HEK293 (cell line): ENCODE data around the gene SAMD4B.

Experiments used
- GLI2 ChIP-seq: fragments of 450-650 bp; formaldehyde crosslinking; IDR thresholded peaks from 2 replicates; pipeline ENCODE4; 2017; ENCODE audit warnings: missing biosample characterization, missing genetic modification characterization, low read depth, borderline replicate concordance
- KLF8 ChIP-seq: fragments of 450-650 bp; formaldehyde crosslinking; IDR thresholded peaks from 2 replicates; pipeline ENCODE4 v1.5.1; 2016; ENCODE audit warnings: missing biosample characterization, missing genetic modification characterization
- MZF1 ChIP-seq: fragments of 450-650 bp; formaldehyde crosslinking; IDR thresholded peaks from 2 replicates; pipeline ENCODE4 v1.5.1; 2017; ENCODE audit warnings: missing biosample characterization, missing genetic modification characterization, borderline replicate concordance
- PRDM1 ChIP-seq: fragments of 450-650 bp; formaldehyde crosslinking; IDR thresholded peaks from 2 replicates; pipeline ENCODE4; 2016; ENCODE audit warnings: missing biosample characterization, missing genetic modification characterization
- SETDB1 ChIP-seq: IDR thresholded peaks from one replicate; pipeline ENCODE4 v1.6.1; 2017; ENCODE audit warnings: mild to moderate bottlenecking, low read length, moderate library complexity, mixed read lengths; ENCODE audit not compliant: insufficient read length
- ZBTB11 ChIP-seq: fragments of 450-650 bp; formaldehyde crosslinking; conservative IDR thresholded peaks from 2 replicates; pipeline ENCODE4 v1.5.1; 2016; ENCODE audit warnings: low read depth, missing biosample characterization, missing genetic modification characterization
- ZBTB6 ChIP-seq: fragments of 450-650 bp; formaldehyde crosslinking; IDR thresholded peaks from 2 replicates; pipeline ENCODE4 v1.5.1; 2017; ENCODE audit warnings: missing biosample characterization, missing genetic modification characterization
- ZEB2 ChIP-seq: fragments of 450-650 bp; formaldehyde crosslinking; IDR thresholded peaks from 2 replicates; pipeline ENCODE4 v1.5.1; 2016; ENCODE audit warnings: missing biosample characterization, missing genetic modification characterization
- ZNF146 ChIP-seq: fragments of 450-650 bp; formaldehyde crosslinking; IDR thresholded peaks from 2 replicates; pipeline ENCODE4 v1.5.1; 2016; ENCODE audit warnings: missing biosample characterization, missing genetic modification characterization
- ZNF155 ChIP-seq: fragments of 450-650 bp; formaldehyde crosslinking; IDR thresholded peaks from 2 replicates; pipeline ENCODE4 v1.5.1; 2016; ENCODE audit warnings: missing biosample characterization, missing genetic modification characterization
- ZSCAN30 ChIP-seq: fragments of 450-650 bp; IDR thresholded peaks from 2 replicates; pipeline ENCODE4 v1.5.1; 2018; ENCODE audit warnings: missing biosample characterization, mild to moderate bottlenecking, missing genetic modification characterization, moderate library complexity
- TF ChIP-seq, protein P1 (sequence below): fragments of 450-650 bp; formaldehyde crosslinking; IDR thresholded peaks from 2 replicates; pipeline ENCODE4 v1.5.1; 2016; ENCODE audit warnings: missing biosample characterization, missing genetic modification characterization
- TF ChIP-seq, protein P2 (sequence below): fragments of 450-650 bp; formaldehyde crosslinking; IDR thresholded peaks from 2 replicates; pipeline ENCODE4 v1.5.1; 2016; ENCODE audit warnings: missing biosample characterization, missing genetic modification characterization
- TF ChIP-seq, protein P3 (sequence below): fragments of 450-650 bp; formaldehyde crosslinking; IDR thresholded peaks from 2 replicates; pipeline ENCODE4 v1.5.1; 2016; ENCODE audit warnings: missing biosample characterization, missing genetic modification characterization

GRCh38 chr19:39377373-39378362 lies 35.4 kb downstream of the SAMD4B start:
- TF ChIP-seq, protein P1, sequence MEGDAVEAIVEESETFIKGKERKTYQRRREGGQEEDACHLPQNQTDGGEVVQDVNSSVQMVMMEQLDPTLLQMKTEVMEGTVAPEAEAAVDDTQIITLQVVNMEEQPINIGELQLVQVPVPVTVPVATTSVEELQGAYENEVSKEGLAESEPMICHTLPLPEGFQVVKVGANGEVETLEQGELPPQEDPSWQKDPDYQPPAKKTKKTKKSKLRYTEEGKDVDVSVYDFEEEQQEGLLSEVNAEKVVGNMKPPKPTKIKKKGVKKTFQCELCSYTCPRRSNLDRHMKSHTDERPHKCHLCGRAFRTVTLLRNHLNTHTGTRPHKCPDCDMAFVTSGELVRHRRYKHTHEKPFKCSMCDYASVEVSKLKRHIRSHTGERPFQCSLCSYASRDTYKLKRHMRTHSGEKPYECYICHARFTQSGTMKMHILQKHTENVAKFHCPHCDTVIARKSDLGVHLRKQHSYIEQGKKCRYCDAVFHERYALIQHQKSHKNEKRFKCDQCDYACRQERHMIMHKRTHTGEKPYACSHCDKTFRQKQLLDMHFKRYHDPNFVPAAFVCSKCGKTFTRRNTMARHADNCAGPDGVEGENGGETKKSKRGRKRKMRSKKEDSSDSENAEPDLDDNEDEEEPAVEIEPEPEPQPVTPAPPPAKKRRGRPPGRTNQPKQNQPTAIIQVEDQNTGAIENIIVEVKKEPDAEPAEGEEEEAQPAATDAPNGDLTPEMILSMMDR = no peak
- TF ChIP-seq ZSCAN30 (tag by site-specific recombination) = no peak
- no peak for TF ChIP-seq ZEB2
- no peak for TF ChIP-seq ZBTB11 (tag by site-specific recombination)
- TF ChIP-seq GLI2 = no peak
- TF ChIP-seq, protein P2, sequence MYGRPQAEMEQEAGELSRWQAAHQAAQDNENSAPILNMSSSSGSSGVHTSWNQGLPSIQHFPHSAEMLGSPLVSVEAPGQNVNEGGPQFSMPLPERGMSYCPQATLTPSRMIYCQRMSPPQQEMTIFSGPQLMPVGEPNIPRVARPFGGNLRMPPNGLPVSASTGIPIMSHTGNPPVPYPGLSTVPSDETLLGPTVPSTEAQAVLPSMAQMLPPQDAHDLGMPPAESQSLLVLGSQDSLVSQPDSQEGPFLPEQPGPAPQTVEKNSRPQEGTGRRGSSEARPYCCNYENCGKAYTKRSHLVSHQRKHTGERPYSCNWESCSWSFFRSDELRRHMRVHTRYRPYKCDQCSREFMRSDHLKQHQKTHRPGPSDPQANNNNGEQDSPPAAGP (tag by site-specific recombination) = no peak
- no peak for TF ChIP-seq SETDB1
- no peak for TF ChIP-seq ZNF146 (tag by site-specific recombination)
- no peak for TF ChIP-seq PRDM1 (tag by site-specific recombination)
- TF ChIP-seq ZBTB6 (tag by site-specific recombination) = no peak
- no peak for TF ChIP-seq MZF1 (tag by site-specific recombination)
- TF ChIP-seq, protein P3, sequence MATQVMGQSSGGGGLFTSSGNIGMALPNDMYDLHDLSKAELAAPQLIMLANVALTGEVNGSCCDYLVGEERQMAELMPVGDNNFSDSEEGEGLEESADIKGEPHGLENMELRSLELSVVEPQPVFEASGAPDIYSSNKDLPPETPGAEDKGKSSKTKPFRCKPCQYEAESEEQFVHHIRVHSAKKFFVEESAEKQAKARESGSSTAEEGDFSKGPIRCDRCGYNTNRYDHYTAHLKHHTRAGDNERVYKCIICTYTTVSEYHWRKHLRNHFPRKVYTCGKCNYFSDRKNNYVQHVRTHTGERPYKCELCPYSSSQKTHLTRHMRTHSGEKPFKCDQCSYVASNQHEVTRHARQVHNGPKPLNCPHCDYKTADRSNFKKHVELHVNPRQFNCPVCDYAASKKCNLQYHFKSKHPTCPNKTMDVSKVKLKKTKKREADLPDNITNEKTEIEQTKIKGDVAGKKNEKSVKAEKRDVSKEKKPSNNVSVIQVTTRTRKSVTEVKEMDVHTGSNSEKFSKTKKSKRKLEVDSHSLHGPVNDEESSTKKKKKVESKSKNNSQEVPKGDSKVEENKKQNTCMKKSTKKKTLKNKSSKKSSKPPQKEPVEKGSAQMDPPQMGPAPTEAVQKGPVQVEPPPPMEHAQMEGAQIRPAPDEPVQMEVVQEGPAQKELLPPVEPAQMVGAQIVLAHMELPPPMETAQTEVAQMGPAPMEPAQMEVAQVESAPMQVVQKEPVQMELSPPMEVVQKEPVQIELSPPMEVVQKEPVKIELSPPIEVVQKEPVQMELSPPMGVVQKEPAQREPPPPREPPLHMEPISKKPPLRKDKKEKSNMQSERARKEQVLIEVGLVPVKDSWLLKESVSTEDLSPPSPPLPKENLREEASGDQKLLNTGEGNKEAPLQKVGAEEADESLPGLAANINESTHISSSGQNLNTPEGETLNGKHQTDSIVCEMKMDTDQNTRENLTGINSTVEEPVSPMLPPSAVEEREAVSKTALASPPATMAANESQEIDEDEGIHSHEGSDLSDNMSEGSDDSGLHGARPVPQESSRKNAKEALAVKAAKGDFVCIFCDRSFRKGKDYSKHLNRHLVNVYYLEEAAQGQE = no peak
- TF ChIP-seq ZNF155 (tag by site-specific recombination) = no peak
- TF ChIP-seq KLF8 (tag by site-specific recombination) = no peak
